ENCODE data around the gene ARHGEF12. TPM values are rescaled to one million over a fixed set of nuclear protein-coding genes. Genes with fewer than 3 reads are reported as not detected.

The ARHGEF12 gene
- total RNA-seq, 1 donor from 2014 or later: 121 TPM

- no peak for TF ChIP-seq CTCF (IDR thresholded peaks at IDR 0.05)
- Histone ChIP-seq H3K27me3 (ENCODE audit: low read depth) (peaks cover 5% of the 10 kb centered on the region), H3K9me3 (no peaks in the 10 kb centered on the region), H3K4me1 (peaks cover 6% of the 10 kb centered on the region), H3K27ac (no peak overlapping the region), H3K4me3 (no peak overlapping the region), H3K36me3 (no peaks in the 10 kb centered on the region)
- intact Hi-C loops (cut with DNase I): loop anchor here (10.0 kb wide), 1 partner anchor 63 kb away; the partner anchor contains the start of gene POU2F3
- ATAC-seq (no peak), DNase-seq (no peak)
Measured at GRCh38 chr11:120307476-120307875, 28.7 kb upstream of the ARHGEF12 start.

DNA sequence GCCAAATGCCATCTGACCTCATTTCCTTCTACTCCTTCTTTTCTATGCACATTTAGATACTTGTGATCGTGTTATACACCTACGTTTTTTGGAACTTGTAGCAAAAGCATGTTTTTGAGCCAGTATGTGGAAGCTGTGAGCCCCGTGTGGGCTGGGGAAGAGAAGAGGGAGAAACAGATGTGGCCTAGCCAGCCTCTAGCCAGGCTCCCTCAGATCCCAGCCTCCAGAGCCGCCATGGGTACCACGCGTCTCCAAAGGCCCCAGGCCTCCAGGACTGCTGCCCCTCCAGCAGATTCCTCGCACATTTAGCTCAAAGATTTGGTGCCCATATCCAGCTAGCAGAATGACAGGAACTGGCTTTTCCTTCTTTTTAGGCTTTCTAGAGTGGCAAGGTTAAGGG, 28.1 kb upstream of the ARHGEF12 start:
- no peaks in the 10 kb centered on the region for H3K9me3 ChIP-seq
- H3K4me3 ChIP-seq: no peak overlapping the region
- no peaks in the 10 kb centered on the region for H3K36me3 ChIP-seq
- no peak for ATAC-seq
- peaks cover 5% of the 10 kb centered on the region for H3K27me3 ChIP-seq (ENCODE audit: low read depth)
- H3K27ac ChIP-seq: no peak overlapping the region
- intact Hi-C loops (cut with DNase I): loop anchor here (10.0 kb wide), 1 partner anchor 63 kb away; the partner anchor contains the start of gene POU2F3
- H3K4me1 ChIP-seq: no peaks in the 10 kb centered on the region
- no peak for TF ChIP-seq CTCF (IDR thresholded peaks at IDR 0.05)
- no peak for DNase-seq

DNA sequence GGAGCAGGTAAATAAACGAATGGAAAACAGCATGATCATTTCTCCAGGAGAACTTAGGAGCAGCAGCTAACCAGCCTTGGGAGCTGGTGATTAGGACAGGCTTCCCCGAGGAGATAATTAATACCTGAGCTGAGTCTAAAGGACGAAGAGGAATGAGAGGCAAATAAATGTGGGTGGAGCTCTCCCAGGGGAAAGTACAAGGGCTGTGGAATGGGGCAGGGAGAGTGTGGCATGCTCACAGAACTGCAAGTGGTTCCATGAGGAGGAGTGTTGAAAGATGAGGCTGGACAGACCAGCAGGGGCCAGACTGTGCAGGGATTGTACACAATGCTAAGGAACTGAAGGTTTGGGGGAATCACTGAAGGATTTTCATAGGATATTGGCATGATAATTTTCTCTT, 25.3 kb upstream of the ARHGEF12 start:
- Histone ChIP-seq H3K4me1 (peaks cover 5% of the 10 kb centered on the region), H3K4me3 (no peak overlapping the region), H3K27ac (no peak overlapping the region), H3K36me3 (no peaks in the 10 kb centered on the region), H3K9me3 (no peaks in the 10 kb centered on the region), H3K27me3 (ENCODE audit: low read depth) (peaks cover 5% of the 10 kb centered on the region)
- TF ChIP-seq CTCF (IDR thresholded peaks at IDR 0.05): no peak
- intact Hi-C loops (cut with DNase I): no loop called here
- ATAC-seq (peak; percentile 51 to 62), DNase-seq (no peak)

- ATAC-seq (no peak), DNase-seq (no peak)
- intact Hi-C loops (cut with DNase I): no loop called here
- Histone ChIP-seq H3K4me3 (no peak overlapping the region), H3K4me1 (peaks cover 25% of the 10 kb centered on the region), H3K9me3 (no peaks in the 10 kb centered on the region), H3K27ac (no peak overlapping the region), H3K36me3 (no peaks in the 10 kb centered on the region), H3K27me3 (ENCODE audit: low read depth) (no peaks in the 10 kb centered on the region)
- TF ChIP-seq CTCF (IDR thresholded peaks at IDR 0.05): no peak
Measured at GRCh38 chr11:120314861-120315260, 21.4 kb upstream of the ARHGEF12 start.

DNA sequence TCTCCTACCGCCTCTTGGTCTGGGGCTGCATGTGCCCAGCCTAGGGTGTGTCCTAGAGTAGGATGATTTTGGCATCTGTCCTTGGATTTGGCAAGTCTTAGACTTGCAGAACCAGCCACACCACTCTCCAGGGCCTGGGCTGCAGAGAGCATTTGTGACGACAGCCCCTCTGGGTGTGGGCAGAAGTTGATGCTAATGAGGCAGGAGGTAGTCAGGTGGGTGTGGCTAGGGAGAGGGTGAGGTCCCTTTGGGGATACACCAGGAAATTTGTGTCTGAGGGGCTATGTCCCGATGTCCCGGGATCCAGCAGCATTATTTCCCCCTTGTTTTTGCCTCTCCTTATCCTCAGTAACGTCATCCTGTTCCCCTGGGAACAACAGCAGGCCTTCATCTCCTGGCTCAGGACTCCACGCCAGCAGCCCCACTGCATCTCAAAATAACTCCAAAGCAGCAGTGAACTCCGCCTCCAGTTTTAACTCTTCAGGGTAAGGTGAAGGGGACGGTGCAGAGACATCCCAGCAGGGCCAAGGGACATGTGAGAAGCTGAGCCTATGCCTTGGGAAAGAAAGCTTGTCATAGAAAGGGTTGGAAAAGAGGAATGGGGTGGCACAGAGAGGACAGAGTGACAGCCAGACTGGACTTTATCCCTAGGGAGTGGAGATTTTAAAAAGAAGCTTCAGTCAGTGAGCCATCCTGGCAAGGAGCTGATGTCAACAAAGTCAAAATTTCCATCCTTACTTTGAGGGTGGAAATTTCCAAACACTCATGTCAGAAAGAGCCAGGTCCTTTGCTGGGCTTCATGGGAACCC, 19.1 kb upstream of the ARHGEF12 start:
- ATAC-seq (peak; percentile 95 to 96), DNase-seq (peak; percentile 84)
- Histone ChIP-seq H3K27me3 (ENCODE audit: low read depth) (no peaks in the 10 kb centered on the region), H3K4me1 (peaks cover 25% of the 10 kb centered on the region), H3K36me3 (no peaks in the 10 kb centered on the region), H3K27ac (peak overlapping the region; percentile 61), H3K4me3 (no peak overlapping the region), H3K9me3 (no peaks in the 10 kb centered on the region)
- intact Hi-C loops (cut with DNase I): no loop called here
- no peak for TF ChIP-seq CTCF (IDR thresholded peaks at IDR 0.05)

All from lower lobe of right lung (tissue), 2 donors.